SJSA1 (cell line): ENCODE measurements around the gene WDR43. TPM values are rescaled to one million over a fixed set of nuclear protein-coding genes. Genes with fewer than 3 reads are reported as not detected.

Source experiments
- DNase-seq, 2 experiments: peaks; one replicate each; pipeline ENCODE4 v3.0.0-alpha.2; 2015 to 2020; ENCODE audit warnings: low spot score in 2 of 2, low read depth in 1 of 2
- H3K27ac ChIP-seq: fragments of 250-450 bp; sonication (Bioruptor Pico); 2 replicates; pipeline ENCODE4 v1.5.1; 2020; ENCODE audit warnings: mild to moderate bottlenecking, moderate library complexity
- H3K27me3 ChIP-seq: fragments of 250-450 bp; sonication (Bioruptor Pico); replicated peaks from 2 replicates; pipeline ENCODE4 v1.5.1; 2020; ENCODE audit warnings: mild to moderate bottlenecking, moderate library complexity
- H3K36me3 ChIP-seq: fragments of 250-450 bp; sonication (Bioruptor Pico); 2 replicates; pipeline ENCODE4 v1.5.1; 2020; ENCODE audit warnings: mild to moderate bottlenecking
- H3K4me1 ChIP-seq: fragments of 250-450 bp; sonication (Bioruptor Pico); replicated peaks from 2 replicates; pipeline ENCODE4 v1.6.1; 2021; ENCODE audit warnings: mild to moderate bottlenecking
- H3K4me3 ChIP-seq: fragments of 250-450 bp; sonication (Bioruptor Pico); 2 replicates; pipeline ENCODE4 v1.5.1; 2020; ENCODE audit warnings: mild to moderate bottlenecking
- H3K9me3 ChIP-seq: fragments of 250-450 bp; sonication (Bioruptor Pico); replicated peaks from 2 replicates; pipeline ENCODE4 v1.5.1; 2020; ENCODE audit warnings: mild to moderate bottlenecking
- total RNA-seq: library from RNA; depleted of rRNA; stranded (reverse); fragments of >200 nt; shearing (Covaris generic); gene quantifications from 2 replicates; pipeline ENCODE4 v1.2.3, GENCODE V29; 2014; rRNA removed

WDR43 gene, protein sequence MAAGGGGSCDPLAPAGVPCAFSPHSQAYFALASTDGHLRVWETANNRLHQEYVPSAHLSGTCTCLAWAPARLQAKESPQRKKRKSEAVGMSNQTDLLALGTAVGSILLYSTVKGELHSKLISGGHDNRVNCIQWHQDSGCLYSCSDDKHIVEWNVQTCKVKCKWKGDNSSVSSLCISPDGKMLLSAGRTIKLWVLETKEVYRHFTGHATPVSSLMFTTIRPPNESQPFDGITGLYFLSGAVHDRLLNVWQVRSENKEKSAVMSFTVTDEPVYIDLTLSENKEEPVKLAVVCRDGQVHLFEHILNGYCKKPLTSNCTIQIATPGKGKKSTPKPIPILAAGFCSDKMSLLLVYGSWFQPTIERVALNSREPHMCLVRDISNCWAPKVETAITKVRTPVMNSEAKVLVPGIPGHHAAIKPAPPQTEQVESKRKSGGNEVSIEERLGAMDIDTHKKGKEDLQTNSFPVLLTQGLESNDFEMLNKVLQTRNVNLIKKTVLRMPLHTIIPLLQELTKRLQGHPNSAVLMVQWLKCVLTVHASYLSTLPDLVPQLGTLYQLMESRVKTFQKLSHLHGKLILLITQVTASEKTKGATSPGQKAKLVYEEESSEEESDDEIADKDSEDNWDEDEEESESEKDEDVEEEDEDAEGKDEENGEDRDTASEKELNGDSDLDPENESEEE
- total RNA-seq, result 57.5 and 79.2 TPM in 2 replicates

DNA sequence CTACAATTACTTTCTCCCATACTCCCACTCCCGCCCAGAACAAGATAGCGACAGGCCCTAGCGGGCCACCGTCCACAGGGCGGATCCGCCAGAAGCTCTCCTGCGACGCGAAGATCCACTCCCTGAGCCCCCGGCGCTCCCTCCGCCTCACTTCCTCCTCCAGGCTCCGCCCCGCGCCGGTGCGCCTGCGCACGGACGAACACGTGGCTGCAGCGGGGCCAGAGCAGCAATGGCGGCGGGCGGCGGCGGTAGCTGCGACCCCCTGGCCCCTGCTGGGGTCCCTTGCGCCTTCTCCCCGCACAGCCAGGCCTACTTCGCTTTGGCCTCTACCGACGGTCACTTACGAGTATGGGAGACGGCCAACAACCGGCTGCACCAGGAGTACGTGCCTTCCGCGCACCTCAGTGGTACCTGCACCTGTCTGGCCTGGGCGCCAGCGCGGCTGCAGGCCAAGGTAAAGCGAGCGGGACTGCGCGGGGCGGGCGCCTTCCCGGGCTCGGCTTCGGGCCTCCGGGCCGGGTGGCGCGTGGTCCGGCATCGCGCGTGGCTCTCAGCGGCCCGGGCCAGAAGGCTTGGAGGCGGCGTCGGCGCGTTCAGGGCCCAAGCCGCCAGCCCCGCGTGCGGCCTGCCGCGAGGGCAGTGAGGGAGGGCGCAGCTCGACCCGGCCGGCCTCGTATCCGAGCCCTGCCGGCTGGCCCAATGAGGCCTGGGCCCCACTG is at the start of gene WDR43:
Gene WDR43 (plus strand): TSS at position 198 of the 719 bp plus-strand sequence. CDS start 32 bp downstream, at position 230.
- Histone ChIP-seq H3K27ac (peak within 1 kb of the TSS; percentile 71), H3K4me1 (peaks cover 14% of the 10 kb centered on the region), H3K4me3 (peak within 1 kb of the TSS; percentile 98), H3K36me3 (peaks cover 11% of the 10 kb centered on the region), H3K9me3 (no peaks in the 10 kb centered on the region; the same call in 1 of the 2 replicates), H3K27me3 (no peaks in the 10 kb centered on the region)
- peak; percentile 98 to 99 for DNase-seq

DNA sequence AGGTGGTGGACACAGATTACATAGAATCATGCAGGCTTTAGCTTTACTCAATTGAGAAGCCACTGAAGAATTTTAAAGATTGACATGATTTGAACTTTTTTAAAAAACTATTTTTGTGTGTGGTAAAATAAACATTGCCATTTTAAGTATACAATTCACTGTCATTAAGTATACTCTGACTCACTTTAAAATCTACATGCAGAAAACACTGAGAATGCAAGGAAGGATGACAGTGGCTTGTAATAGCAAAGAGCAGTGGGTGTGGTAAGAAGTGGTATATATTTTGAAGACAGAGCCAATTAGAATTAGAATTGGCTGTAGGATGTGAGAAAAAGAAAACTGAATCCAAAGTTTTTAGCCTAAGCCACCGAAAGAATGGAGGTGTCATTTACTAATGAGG is 39.3 kb upstream of the WDR43 start:
- Histone ChIP-seq H3K4me1 (peaks cover 11% of the 10 kb centered on the region), H3K9me3 (no peaks in the 10 kb centered on the region), H3K27ac (no peak overlapping the region), H3K4me3 (no peak overlapping the region), H3K36me3 (peaks cover 13% of the 10 kb centered on the region; the same call in 1 of the 2 replicates), H3K27me3 (no peaks in the 10 kb centered on the region)
- peak in 1 of 2 experiments; percentile 55 for DNase-seq

DNA sequence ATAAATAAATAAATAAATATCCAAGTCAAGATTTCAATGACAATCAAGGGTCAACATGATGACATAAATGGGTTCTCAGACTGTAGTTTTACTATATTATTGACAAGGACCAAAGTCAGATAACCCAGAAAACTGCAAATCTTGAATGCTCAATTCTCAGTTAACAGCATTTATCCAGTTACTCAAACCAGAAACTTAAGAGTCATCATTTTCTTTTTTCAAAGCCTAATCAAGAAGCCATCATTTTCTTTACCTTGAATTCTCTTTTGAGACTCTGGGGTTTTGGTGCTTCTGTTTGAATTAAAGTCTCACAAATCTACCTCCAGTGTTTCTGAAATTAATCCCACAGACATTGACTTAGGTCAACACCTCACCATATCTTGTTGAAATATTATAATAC is 38.5 kb upstream of the WDR43 start:
- peaks cover 11% of the 10 kb centered on the region for H3K4me1 ChIP-seq
- no peak overlapping the region for H3K27ac ChIP-seq
- H3K36me3 ChIP-seq, result peaks cover 17% of the 10 kb centered on the region
- H3K9me3 ChIP-seq, result no peaks in the 10 kb centered on the region
- DNase-seq, result no peak
- no peak overlapping the region for H3K4me3 ChIP-seq
- H3K27me3 ChIP-seq, result no peaks in the 10 kb centered on the region

DNA sequence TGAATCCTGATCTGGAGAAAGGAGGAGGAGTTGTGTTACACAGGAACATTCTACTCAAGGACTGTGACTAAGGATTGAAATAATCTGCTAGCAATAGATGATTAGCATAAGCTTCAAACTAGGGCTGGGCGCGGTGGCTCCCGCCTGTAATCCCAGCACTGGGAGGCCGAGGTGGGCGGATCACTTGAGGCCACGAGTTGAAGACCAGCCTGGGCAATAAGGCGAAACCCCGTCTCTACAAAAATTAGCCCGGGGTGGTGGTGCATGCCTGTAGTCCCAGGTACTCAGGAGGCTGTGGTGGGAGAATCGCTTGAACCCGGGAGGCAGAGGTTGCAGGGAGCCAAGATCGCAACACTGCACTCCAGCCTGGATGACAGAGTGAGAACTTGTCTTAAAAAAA is 25.9 kb upstream of the WDR43 start:
- DNase-seq, result no peak
- peaks cover 22% of the 10 kb centered on the region for H3K36me3 ChIP-seq
- H3K27me3 ChIP-seq, result no peaks in the 10 kb centered on the region
- H3K9me3 ChIP-seq, result no peaks in the 10 kb centered on the region
- peaks cover 10% of the 10 kb centered on the region for H3K4me1 ChIP-seq
- no peak overlapping the region for H3K27ac ChIP-seq
- no peak overlapping the region for H3K4me3 ChIP-seq

DNA sequence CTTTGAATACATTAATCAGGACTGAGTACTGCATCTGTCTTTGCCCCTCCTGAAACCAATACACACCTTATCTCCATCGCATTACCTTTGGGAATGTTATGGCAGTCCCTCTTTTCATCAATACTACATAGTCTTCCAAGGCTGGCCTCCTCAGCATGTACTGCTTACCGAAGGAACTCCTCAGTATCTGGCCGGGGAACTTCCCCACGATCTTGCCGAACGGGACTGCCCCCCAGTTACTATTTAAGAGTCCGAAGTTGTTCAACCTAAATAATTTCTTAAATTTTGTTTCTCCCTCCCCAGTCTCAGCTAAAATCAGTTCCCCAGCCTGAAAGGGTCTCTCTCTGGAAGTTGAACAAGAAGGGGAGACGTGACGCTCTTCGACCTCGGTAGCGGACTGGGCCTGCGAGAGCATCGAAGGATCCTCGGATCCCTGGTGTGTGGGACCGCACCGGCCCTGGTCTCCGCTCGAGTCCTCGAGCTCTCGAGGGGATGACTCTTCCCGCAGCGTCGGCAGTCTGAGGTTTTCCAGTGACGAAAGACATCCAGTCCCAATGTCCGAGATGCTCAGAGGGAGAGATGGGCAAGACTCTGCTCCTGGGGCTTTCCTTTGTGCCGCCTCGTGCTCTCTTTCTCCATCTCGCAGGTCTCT is 24.8 kb upstream of the WDR43 start:
- Histone ChIP-seq H3K27me3 (peaks cover under 1% of the 10 kb centered on the region), H3K27ac (peak overlapping the region; percentile 9; the same call in 1 of the 2 replicates), H3K9me3 (no peaks in the 10 kb centered on the region), H3K36me3 (peaks cover 12% of the 10 kb centered on the region), H3K4me3 (peak overlapping the region; percentile 63), H3K4me1 (peaks cover 10% of the 10 kb centered on the region)
- peak in 1 of 2 experiments; percentile 48 for DNase-seq

DNA sequence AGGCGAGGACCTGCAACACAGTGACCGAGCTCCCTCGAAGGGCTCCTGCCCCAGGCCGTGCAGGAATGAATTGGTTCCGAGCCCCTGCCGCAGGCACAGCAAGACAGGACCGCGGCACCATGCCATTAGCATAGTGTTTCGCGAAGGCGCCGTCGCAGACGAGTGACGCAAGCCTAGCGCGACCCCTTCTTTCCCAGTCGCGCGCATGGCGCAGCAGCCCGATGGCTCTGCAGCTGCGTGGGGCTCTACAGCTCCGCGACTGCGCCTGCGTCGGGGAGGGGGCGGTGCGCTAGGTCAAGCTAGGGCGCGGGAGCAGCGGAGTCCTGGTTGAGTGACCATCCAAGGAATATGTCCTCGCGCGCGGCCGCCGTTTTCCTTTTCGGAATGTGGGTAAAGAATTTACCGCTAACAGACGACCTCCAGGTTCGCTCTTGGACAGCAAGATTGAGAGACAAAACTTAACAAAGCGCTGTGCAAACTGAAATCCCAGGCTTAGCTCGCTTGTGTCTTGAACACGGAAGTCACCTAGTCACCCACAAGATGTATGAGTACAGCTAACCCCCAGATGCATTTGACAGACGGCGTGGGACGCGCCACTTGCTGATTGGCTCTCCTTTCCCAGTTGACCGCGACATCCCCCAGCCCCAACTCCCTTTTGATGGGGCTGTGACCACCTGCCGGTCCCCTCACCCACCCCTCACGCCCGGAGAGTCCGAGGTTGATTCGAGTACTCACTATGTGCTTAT is 24.1 kb upstream of the WDR43 start, which contains the start of gene TRMT61B:
Gene TRMT61B (minus strand): TSS at position 164 of the 746 bp plus-strand sequence. CDS start 32 bp downstream, at position 132.
- Histone ChIP-seq H3K4me3 (peak within 1 kb of the TSS; percentile 63), H3K36me3 (peaks cover 5% of the 10 kb centered on the region), H3K27ac (peak within 1 kb of the TSS; percentile 9; the same call in 1 of the 2 replicates), H3K27me3 (peaks cover 7% of the 10 kb centered on the region), H3K4me1 (peaks cover 10% of the 10 kb centered on the region), H3K9me3 (no peaks in the 10 kb centered on the region)
- DNase-seq, result peak; percentile 95 to 96

DNA sequence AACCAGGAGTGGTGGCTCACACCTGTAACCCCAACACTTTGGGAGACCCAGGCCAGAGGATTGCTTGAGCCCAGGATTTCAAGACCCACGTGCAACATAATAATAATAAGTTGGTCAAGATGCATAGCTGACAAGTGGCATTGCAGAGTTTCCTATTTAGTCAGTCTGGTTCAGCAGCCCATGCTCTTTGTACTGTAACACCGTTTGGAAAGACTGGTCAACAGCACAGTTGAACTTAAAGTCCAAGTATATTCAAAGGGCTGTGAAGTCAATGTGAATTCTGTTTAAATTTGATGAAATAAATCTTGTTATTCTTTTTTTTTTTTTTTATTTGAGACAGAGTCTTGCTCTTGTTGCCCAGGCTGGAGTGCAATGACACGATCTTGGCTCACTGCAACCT is 22.8 kb upstream of the WDR43 start:
- peaks cover 18% of the 10 kb centered on the region for H3K27me3 ChIP-seq
- no peak overlapping the region for H3K27ac ChIP-seq
- peaks cover 10% of the 10 kb centered on the region for H3K4me1 ChIP-seq
- no peak overlapping the region for H3K4me3 ChIP-seq
- H3K9me3 ChIP-seq, result no peaks in the 10 kb centered on the region
- DNase-seq, result no peak
- peaks cover 5% of the 10 kb centered on the region for H3K36me3 ChIP-seq

DNA sequence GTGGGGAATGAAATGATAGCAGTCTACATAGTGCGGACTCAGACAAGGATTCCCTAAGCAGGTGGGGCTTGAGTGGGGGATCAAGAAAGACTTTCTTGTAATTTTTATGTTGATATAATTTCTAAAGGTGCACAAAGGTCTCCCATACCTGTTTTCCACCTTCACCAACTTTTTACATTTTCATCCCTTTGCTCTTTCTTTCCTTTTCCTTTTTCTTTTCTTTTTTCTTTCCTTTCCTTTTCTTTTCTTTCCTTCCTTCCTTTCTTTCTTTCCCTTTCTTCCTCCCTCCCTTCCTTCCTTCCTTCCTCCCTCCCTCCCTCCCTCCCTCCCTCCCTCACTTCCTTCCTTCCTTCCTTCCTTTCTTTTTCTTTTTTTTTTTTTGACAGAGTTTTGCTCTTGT is 14.3 kb upstream of the WDR43 start:
- Histone ChIP-seq H3K4me1 (no peaks in the 10 kb centered on the region), H3K27ac (no peak overlapping the region), H3K9me3 (no peaks in the 10 kb centered on the region), H3K27me3 (peaks cover 28% of the 10 kb centered on the region), H3K4me3 (no peak overlapping the region), H3K36me3 (no peaks in the 10 kb centered on the region)
- no peak for DNase-seq

DNA sequence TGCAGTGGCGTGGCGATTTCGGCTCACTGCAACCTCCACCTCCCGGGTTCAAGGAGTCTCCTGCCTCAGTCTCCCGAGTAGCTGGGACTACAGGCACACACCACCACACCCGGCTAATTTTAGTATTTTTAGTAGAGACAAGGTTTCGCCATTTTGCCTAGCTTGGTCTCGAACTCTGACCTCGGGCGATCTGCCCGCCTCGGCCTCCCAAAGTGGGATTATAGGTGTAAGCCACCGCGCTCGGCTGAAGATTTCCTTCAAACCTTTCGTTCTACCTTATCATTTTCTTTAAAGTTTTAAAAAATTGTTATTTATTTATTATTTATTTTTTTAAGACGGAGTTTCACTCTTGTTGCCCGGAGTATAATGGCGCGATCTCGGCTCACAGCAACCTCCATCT is 979 bp upstream of the WDR43 start:
- DNase-seq, result no peak
- Histone ChIP-seq H3K27me3 (no peaks in the 10 kb centered on the region), H3K4me1 (peaks cover 14% of the 10 kb centered on the region), H3K9me3 (no peaks in the 10 kb centered on the region; the same call in 1 of the 2 replicates), H3K4me3 (no peak overlapping the region), H3K36me3 (peaks cover 11% of the 10 kb centered on the region), H3K27ac (no peak overlapping the region)

DNA sequence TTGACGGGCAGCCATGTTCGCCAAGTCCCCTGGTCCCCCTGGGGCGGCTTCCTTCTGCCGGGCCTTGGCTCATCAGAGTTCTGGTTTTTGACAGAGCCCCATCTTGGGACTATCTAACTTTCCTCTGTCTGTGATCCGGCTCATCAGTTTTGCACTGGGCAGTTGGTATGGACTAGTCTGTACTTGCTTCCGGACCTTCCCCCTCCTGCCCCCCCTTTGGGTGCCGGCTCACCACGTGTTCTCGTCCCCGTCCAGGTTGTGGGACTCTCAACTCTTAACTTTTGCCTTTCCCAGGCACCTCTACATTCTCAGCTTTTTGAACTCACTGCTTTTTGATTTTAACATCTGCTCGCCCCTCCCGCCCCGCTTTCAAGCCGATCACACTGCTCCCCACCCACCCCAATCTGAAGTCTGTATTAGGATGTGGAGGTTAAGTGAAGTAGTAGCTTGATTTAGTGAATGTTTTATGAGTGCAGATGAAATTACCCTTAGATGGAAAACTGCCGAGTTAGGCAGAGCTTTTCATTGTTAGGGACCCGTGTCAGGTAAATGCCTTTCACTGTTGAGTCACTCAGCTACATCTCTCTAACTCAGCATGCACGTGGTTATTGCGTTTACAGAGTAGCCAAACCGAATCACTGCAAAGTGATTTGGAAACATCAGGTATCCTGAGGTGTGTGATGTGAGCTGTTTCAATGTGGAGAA is 874 bp downstream of the WDR43 start:
- Histone ChIP-seq H3K9me3 (no peaks in the 10 kb centered on the region; the same call in 1 of the 2 replicates), H3K36me3 (peaks cover 11% of the 10 kb centered on the region), H3K4me3 (peak overlapping the region; percentile 98), H3K27me3 (no peaks in the 10 kb centered on the region), H3K27ac (peak overlapping the region; percentile 55), H3K4me1 (peaks cover 14% of the 10 kb centered on the region)
- peak; percentile 46 to 48 for DNase-seq

DNA sequence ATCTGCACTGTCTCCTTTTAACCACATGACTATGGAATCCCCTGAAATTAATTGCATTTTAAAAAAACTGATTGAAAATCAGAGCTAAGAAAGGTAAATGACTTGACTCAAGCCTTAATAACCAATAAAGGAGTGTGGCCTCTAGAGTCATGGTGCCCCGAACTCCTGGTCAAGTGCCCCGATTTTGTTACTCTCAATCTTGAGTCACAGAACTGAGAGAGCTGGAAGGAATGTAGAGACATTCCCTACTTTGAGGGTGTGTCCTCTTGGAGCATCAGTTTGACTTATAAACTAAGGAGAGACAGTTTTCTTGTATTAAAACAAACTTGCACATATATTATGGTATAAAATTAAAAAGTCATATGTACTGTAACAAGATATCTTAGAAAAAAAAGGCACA is 2.4 kb downstream of the WDR43 start:
- DNase-seq, result peak in 1 of 2 experiments; percentile 12
- no peak overlapping the region for H3K27ac ChIP-seq

DNA sequence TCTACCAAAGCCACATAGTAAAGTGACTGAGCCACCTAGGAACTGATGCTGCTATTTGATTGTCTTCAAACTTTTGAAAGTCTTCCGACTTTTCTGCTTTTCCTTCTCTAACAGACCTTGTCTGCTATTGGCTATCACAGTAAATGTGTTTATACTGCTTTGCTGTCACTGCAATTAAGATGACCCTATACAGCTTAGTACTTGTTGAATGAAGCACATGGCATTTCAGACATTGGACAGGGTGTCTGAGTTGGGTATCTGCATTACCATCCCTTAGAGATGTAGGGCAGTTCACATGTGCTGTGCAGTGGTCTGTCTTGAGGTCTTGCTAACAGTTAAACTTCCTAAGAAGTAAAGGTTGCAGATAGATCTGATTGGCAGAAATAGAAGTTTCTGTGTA is 3.6 kb downstream of the WDR43 start:
- Histone ChIP-seq H3K4me3 (no peak overlapping the region), H3K27ac (no peak overlapping the region), H3K36me3 (peaks cover 25% of the 10 kb centered on the region), H3K27me3 (no peaks in the 10 kb centered on the region), H3K4me1 (peaks cover 14% of the 10 kb centered on the region), H3K9me3 (no peaks in the 10 kb centered on the region; the same call in 1 of the 2 replicates)
- DNase-seq, result no peak

More for the DNA sequence above, 2.4 kb downstream of the WDR43 start:
- no peaks in the 10 kb centered on the region for H3K27me3 ChIP-seq
- peaks cover 14% of the 10 kb centered on the region for H3K36me3 ChIP-seq
- no peak overlapping the region for H3K4me3 ChIP-seq
- H3K9me3 ChIP-seq, result no peaks in the 10 kb centered on the region; the same call in 1 of the 2 replicates
- H3K4me1 ChIP-seq, result peaks cover 14% of the 10 kb centered on the region
